HG03045 (cell line): ENCODE measurements around the gene CACNG6.
"Not testable (repeated sequence)": the region's sequence is repeated elsewhere in the genome, so short reads cannot be mapped to it uniquely, and the experiment has no call there.

Source experiments
- ATAC-seq: cut with Tn5 transposase; IDR thresholded peaks from one replicate; pipeline ENCODE4 v1.9.1; 2021; ENCODE audit warnings: mild to moderate bottlenecking, moderate library complexity; ENCODE audit not compliant: unreplicated experiment

Gene CACNG6

DNA sequence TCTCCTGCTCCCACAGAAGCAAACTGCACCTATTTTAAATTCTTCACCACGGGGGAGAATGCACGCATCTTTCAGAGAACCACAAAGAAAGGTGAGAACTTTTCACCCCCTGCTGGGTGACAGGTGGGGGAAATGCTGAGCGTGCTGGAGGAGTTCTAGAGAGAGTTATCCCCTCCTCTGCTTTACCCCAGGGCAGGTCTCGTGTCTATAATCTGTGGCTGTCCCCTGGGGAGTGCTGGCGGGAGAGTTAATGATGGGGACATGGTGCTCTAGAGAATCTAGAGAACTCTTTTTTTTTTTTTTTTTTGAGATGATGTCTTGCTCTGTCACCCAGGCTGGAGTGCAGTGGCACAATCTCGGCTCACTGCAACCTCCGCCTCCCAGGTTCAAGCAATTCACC is 6.8 kb downstream of the CACNG6 start:
- ATAC-seq, result no peak

DNA sequence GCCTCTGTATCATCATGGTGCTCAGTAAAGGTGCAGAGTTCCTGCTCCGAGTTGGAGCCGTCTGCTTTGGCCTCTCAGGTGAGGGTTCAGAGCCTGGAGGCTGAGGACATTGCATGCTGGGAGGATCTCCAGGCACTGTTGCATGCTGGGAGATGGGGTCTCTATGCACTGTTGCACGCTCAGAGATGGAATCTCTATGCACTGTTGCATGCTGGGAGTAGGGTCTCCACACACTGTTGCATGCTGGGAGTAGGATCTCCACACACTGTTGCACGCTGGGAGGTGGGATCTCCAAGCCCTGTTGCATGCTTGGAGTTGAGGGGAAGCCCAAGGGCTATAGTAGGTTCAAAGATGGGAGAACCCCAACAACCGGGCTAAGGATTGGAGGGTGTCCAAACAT is 8.3 kb downstream of the CACNG6 start:
- no peak for ATAC-seq

DNA sequence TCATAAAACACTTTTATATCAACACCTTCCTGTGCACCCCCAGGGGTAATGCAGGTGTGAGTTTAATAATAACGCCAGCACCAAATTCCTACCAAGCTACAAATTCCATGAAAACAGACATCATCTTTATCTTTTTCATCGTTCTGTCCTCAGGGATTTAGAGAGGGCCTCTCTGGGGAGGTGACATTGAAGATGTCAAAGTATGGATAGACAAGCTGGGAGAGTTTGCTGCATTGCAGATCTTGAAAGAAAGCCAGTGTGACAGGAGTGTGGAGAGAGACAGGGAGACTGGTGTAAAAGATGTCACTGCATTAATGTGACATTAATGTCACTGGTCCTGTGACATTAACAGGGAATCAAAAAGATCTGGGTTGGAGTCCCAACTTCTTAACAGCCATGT is 10.1 kb downstream of the CACNG6 start:
- no peak for ATAC-seq

DNA sequence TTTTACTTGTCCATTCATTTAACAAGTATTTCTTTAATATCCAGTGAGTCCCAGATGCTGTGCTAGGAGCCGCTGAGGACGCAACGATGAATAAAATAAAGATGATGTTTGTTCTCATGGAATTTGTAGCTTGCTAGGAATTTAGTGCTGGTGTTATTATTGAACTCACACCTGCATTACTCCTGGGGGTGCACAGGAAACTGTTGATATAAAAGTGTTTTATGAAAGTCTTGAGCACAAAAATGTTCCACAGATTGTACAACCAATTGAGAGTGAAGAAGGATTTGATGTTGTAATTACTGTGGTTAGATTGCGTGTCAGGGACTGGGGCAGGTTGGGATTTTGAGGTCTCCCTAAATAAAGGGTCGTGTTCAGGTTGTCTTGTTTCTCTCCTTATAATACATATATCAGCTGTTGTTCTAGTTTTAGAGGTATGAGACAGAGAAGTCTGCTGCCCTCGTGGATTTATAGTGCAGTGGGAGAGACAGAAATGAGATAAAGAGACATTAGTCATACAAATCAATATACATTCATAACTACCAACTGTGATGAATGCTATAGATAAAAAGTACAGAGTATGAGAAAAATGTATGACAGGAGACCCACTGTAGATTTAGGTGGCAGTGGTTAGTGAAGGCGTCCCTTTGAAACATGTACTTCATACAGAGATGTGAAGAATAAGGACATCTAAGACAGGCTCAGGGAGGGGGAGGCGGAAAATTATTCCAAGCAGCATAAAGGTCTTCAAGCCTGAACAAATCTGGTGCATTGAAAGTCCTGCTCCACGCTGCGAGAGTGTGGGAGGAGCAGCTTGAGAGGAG is 11.3 kb downstream of the CACNG6 start:
- no peak for ATAC-seq

DNA sequence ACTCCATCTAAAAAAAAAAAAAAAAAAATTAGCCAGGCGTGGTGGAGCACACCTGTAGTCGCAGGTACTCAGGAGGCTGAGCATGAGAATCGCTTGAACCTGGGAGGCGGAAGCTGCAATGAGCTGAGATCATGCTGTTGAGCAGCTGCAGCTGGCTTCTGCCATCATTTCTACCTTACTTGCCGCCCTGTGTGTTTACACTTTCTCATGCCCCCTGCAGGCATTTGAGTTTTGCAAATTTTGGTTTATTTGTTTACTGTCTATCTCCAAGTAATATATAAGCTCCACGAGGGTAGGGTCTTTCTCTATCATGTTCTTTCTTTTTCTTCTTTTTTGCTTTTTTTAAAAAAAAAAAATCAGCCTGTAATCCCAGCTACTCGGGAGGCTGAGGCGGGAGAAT is 18.0 kb downstream of the CACNG6 start:
- ATAC-seq, result no peak

DNA sequence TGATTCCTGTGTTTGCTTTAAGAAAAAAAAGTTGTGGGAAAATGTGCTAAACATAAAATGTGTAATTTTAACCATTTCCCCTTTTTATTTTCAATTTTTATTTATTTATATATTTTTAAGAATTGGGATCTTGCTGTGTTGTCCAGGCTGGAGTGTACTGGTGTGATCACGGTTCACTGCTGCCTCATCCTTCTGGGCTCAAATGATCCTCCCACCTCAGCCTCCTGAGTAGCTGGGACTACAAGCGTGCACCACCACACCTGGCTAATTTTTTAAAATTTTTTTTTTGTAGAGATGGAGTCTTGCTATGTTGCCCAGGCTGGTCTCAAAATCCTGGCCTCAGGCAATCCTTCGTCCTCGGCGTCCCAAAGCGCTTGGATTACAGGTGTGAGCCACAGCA is 19.0 kb downstream of the CACNG6 start:
- ATAC-seq, result no peak

DNA sequence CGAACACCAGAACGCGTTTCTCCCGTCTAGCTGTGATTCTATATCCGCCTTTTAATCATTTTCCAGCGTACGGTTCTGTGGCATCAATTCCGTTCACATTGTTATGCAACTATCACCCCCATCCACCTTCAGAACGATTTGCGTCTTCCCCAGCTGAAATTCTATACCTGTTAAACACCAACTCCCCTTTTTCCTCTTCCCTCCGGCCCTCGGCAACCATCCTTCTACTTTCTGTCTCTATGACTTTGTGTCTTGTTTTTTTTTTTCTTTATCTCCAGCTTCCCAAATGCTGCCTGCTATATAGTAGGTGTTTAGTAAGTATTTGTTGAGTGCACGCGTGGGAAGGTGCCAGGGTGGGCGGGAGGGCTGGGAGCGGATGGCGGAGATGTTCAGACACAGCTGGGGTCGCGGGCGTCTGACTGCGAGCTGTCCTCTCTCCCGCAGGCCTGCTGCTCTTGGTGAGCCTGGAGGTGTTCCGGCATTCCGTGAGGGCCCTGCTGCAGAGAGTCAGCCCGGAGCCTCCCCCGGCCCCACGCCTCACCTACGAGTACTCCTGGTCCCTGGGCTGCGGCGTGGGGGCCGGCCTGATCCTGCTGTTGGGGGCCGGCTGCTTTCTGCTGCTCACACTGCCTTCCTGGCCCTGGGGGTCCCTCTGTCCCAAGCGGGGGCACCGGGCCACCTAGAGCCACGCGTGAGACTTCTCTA is 20.2 kb downstream of the CACNG6 start:
- ATAC-seq, result no peak

DNA sequence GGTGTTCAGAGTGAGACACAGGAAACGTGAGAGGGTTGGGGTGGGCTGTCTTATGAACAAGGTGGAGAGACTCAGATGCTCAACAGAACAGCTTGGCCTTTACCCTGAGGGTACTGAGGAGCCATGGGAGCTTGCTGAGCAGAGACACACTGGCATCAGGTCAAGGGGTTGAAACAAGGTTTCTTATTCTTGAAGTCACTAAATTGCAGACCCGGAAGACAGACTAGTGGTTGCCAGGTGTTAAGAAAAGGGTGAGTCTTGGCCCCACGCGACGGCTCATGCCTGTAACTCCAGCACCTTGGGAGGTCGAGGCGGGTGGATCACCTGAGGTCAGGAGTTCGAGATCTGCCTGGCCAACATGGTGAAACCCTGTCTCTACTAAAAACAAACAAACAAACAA is 22.4 kb downstream of the CACNG6 start:
- no peak for ATAC-seq

DNA sequence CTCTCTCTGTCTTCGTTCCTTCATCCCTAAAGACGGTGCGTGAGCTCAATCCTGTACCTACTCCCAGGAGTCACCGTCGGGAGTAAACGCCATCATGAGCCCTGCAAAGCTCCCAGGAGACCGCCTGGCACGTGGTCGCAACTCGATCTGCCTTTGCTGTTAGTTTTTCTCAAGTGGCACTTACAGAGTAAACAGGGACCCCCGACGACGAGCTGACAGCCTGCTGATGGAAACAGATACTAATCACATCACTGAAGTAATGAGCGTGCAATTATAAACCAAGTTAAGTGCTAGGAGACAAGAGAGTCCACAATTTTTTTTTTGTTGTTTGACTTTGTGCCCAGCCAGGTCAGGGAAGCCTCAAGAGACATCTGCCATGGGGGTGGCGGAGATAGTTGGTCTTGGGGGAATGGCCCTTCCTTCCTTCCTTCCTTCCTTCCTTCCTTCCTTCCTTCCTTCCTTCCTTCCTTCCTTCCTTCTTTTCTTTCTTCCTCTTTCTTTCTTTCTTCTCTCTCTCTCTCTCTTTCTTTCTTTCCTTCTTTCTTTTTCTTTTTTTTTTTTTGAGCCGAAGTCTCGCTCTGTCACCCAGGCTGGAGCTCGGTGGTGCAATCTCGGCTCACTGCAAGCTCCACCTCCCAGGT is 23.6 kb downstream of the CACNG6 start:
- no peak for ATAC-seq

DNA sequence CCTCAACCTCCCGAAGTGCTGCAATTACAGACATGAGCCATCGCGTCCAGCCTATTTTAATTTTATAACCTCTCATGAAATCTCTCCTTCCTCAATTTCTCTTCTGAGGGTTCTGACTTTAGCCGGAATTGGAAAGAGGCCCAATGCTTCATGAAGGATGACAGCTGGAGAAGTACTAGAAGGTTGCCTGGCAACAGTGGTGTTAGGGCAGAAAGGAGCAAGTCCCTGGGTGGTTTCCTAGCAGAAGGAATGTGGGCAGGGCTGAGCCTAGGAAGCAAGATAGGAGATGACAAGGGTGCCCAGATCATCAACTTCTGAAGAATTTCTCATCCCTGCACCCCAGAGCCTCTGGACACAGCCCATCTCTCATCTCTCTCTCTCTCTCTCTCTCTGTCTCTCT is 25.8 kb downstream of the CACNG6 start:
- ATAC-seq, result no peak

DNA sequence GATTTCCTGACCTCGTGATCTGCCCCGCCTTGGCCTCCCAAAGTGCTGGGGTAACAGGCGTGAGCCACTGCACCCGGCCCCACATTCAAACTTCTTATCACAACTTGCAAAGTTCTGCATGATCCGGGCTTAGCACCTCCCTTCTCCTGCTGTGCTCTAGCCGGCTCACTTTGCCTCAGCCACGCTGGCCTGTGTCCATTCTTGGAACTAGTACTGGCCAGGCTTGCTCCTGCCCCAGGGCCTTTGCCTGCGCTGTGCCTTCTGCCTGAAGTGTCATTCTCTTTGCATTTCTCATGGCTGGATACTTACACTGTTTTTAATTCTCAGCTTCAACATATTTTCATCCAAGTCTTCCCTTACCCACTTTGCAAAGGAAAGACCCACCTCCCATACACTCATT is 29.9 kb downstream of the CACNG6 start:
- no peak for ATAC-seq

DNA sequence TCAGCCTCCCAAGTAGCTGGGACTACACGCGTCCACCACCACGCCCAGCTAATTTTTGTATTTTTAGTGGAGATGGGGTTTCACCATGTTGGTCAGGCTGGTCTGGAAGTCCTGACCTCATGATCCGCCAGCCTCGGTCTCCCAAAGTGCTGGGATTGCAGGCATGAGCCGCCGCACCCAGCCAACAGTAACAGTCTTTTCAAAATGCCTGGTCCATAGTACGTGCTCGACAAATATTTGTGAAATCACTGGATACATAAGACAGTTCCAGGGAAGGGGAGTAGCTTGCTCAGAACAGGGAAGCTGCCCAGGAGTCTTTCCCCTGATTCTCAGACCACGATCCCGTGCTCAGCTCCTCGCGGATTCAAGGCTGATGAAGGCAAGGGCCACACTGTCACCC is 30.5 kb downstream of the CACNG6 start:
- ATAC-seq, result no peak

DNA sequence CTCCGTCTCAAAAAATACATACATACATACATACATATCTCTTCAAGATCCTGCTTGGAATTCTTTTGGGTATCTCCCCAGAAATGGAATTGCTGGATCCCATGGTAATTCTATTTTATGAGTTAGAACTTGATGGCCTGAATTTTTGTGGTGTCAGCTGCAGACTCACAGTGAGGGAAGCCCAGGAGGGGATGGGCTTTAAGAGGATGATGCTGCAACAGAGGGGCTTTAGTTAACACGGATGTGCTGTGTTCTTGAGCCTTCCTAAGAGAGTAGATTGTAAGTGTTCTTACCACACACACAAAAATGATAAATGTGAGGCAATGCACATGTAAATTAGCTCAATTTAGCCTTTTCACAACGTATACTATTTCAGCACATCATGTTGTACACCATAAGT is 31.8 kb downstream of the CACNG6 start:
- ATAC-seq, result no peak

DNA sequence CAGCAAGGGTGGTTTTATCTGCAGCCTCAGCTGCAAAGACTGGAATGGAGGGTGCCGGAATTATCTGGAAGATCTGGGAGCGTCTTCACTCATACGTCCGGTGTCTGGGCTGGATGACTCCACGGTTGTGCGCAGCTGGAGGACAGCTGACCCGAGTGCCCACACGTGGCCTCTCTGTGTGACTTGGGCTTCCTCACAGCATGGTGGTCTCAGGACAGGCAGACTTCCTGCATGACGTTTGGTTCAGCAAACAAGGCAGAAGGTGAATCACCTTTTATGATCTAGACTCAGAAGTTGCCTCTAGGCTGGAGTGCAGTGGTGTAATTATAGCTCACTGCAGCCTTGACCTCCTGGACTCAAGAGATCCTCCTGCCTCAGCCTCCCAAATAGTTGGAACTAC is 33.2 kb downstream of the CACNG6 start:
- no peak for ATAC-seq

DNA sequence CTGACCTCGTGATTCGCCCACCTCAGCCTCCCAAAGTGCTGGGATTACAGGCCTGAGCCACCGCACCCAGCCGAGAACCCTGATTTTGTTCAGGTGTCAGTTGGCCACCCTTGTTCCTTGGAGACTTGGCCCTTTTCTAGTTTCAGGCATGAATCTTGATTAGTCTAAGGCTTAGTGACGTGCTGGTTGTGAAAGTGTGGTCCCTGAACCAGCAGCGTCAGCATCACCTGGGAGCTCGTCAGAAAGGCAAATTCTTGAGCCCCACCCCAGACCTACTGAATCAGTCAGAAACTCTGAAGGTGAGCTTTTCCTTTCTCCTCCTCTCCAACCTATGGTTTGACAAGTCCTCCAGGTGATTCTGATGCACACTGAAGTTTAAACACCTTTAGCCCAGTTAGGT is 35.2 kb downstream of the CACNG6 start:
- ATAC-seq, result no peak

DNA sequence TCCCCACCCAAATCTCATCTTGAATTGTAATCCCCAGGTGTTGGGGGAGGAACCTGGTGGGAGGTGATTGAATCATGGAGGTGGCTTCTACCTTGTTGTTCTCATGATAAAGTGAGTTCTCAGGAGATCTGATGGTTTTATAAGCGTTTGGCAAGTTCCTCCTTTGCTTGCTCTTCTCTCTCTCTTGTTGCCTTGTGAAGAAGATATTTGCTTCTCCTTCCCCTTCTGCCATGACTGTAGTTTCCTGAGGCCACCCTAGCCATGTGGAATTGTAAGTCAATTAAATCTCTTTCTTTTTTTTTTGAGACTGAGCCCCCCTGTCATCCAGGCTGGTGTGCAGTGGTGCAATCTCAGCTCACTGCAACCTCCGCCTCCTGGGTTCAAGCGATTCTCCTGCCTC is 37.9 kb downstream of the CACNG6 start:
- ATAC-seq, result no peak

DNA sequence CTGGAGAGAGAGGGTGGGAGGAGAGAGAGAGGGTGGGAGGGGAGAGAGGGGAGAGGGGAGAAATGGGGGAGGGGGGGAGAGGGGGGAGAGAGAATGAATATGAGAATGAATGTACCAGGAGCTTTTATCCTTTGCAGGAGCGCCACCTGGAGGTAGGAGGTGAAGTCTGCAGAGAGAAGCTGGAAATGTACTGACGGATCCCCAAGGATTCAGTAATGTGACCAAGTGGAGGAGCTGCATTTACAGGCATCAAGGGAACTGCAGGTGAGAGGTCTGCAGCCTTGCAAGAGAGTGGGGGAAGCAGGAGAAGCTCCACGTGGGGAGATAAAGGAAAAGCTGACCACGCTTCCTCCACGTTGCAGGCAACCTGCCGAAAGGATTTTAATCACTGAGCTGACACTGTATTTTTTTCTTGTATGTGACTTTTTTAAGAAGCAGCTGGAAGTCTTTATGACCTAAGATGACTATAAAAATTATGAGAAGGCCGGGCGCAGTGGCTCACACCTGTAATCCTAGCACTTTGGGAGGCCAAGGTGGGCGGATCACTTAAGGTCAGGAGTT is 38.6 kb downstream of the CACNG6 start:
- ATAC-seq, result no peak

DNA sequence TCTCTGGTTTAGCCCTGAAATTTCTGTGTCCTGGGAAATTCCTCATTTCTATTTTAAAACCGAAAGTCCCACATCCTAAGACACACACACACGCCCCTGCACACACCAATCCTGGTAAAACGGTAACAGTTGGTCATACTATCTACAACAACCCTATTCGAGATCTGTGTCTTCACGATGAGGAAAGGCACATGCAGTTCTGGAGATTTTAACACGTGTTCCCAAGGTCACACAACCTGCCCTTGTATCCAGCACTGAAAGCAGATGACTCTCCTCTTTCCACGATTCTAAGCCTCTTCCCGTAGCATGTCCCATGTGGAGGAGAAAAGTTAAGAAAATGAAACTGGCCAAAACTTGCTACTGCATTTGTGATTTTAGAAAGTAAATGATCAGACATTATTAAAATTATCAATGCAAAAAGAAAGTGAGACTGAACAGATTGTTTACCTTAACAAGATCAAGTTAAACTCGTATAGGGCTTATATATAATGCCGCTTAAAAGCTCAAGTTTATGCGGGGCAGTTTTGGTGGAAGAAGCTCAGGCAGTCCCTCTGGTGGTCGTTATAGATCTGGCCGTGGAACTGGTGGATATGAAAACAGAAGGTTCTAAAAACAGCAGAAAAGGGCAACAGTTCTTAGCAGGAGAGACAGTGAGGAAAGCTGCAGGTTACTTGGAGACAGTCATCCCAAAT is 39.6 kb downstream of the CACNG6 start:
- no peak for ATAC-seq

DNA sequence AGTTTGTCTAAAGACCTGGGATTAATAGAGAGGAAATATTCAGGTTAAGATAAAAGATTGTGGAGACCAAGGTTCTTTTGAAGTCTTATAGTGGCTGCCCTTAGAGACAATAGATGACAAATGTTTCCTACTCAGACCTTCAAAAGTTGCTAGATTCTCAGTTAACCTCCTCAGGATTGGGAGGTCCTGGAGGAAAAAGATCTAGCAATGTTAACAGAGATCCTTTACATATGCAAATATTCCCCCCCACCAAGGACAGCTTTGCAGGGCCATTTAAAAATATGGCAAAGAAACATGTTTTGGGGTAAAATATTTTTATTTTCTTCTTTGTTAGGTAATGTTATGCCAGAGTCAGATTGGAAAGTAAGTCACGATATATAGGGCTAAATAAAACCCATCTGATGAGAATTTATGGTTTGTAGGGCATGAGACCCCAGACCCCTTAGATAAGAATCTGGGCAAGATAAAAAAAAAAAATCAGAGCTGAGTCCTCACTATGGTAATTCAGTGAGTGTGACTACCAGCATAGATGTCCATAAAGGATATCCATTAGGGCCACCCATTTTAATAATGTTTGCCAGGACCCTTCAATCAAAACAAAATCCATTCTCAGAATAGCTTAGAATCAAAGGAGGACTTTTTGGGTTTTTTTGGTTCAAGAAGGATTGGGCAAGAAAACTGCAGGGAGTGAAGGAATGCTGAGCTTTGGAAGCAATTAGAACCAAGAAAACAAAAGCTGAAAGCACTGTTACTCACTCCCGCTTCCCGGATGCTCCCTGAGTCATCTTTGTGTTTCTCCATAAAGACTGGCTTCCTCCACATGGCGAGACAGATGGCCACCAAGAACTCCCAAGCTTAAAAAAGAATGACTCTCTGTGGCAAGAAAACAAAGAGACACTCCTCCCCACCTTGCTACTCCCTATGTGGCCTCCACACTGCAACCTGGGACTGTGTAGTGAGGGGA is 44.1 kb downstream of the CACNG6 start:
- no peak for ATAC-seq

DNA sequence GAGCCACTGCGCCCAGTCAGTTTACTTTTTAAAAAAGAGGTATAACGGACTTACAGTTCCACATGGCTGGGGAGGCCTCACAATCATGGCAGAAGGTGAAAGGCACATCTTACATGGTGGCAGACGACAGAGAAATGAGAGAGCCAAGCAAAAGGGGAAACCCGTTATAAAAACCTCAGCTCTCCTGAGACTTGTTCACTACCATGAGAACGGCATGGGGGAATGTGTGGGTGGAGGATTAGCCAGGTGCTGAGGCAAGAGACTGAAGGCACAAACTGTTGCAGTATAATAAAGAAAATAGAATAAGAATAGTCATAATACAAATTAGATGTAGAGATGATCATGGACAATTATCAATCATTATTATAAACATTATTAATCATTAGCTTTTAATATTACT is 45.1 kb downstream of the CACNG6 start:
- not testable (repeated sequence) for ATAC-seq
